Endothelial cell of umbilical vein (primary cell): ENCODE data around the gene GABBR2. TPM values are rescaled to one million over a fixed set of nuclear protein-coding genes. Genes with fewer than 3 reads are reported as not detected.

Experiments used
- BruUV-seq: library from RNA; stranded (reverse); fragments of 400-500 nt; replicated peaks from 2 replicates; lab custom pipeline; 2021; lab: Mats Ljungman, UMichigan
- CTCF ChIA-PET: fragments of 300-600, 350-600 bp; sonication (Branson Sonifier 250); formaldehyde crosslinking; loops from one replicate; lab custom pipeline; 2021; ENCODE audit warnings: antibody characterized with exemption, inconsistent platforms; lab: Charles Lee
- POLR2A ChIA-PET: fragments of 300-600, 350-600 bp; sonication (Branson Sonifier 250); formaldehyde crosslinking; loops from one replicate; lab custom pipeline; 2021; ENCODE audit warnings: antibody characterized with exemption, inconsistent platforms; lab: Charles Lee
- DNase-seq: peaks from one replicate; pipeline ENCODE4 v3.0.0-alpha.2; 2011; ENCODE audit warnings: low read depth, low spot score
- FAIRE-seq: peaks from 2 replicates; lab custom pipeline; 2011; peaks lifted over from hg19 to GRCh38; lab: Jason Lieb, UNC
- H2AFZ ChIP-seq: 2 replicates; pipeline ENCODE4 v1.6.0; 2012; ENCODE audit warnings: low read depth, low read length, control low read depth, inconsistent platforms
- H3K27ac ChIP-seq: 2 replicates; pipeline ENCODE4 v1.5.1; 2011; ENCODE audit warnings: low read depth, mild to moderate bottlenecking, control low read depth, low read length, moderate library complexity; ENCODE audit not compliant: insufficient read depth
- H3K27me3 ChIP-seq, 2 experiments: 2 replicates each; pipeline versions ENCODE4 v1.6.0 to v1.6.1; 2011; ENCODE audit warnings: low read length in 2 of 2, mixed read lengths in 1 of 2; ENCODE audit not compliant: control insufficient read depth in 2 of 2, insufficient read depth in 2 of 2
- H3K36me3 ChIP-seq, 2 experiments: 2 replicates in 1 of 2; 3 replicates in 1 of 2; pipeline ENCODE4 v1.5.1; 2011; ENCODE audit warnings: low read length in 2 of 2, mild to moderate bottlenecking in 1 of 2, moderate library complexity in 1 of 2; ENCODE audit not compliant: control insufficient read depth in 2 of 2, insufficient read depth in 2 of 2; ENCODE audit errors: extremely low read depth in 1 of 2
- H3K4me1 ChIP-seq: 3 replicates; pipeline ENCODE4 v1.5.1; 2011; ENCODE audit warnings: mild to moderate bottlenecking, low read length; ENCODE audit not compliant: control insufficient read depth, insufficient read depth; ENCODE audit errors: extremely low read depth
- H3K4me2 ChIP-seq: 2 replicates; pipeline ENCODE4 v1.6.1; 2011; ENCODE audit warnings: low read length, control low read depth, mixed read lengths; ENCODE audit not compliant: insufficient read depth
- H3K4me3 ChIP-seq, 3 experiments: fragments of 200-600 bp in 1 of 3; sonication (generic), shearing (Covaris generic) in 1 of 3; replicated peaks in 1 of 3; 2 replicates each; pipeline ENCODE4 v1.5.1; 2011 to 2016; ENCODE audit warnings: control low read depth in 3 of 3, low read length in 3 of 3, mild to moderate bottlenecking in 2 of 3, inconsistent platforms in 1 of 3, low read depth in 1 of 3, moderate library complexity in 1 of 3; ENCODE audit not compliant: insufficient read depth in 1 of 3
- H3K79me2 ChIP-seq: 2 replicates; pipeline ENCODE4 v1.6.0; 2012; ENCODE audit warnings: low read length, inconsistent platforms; ENCODE audit not compliant: control insufficient read depth, insufficient read depth
- H3K9ac ChIP-seq: replicated peaks from 2 replicates; pipeline ENCODE3; 2011; ENCODE audit warnings: low read length, control low read depth; ENCODE audit not compliant: insufficient read depth; ENCODE audit errors: extremely low read depth
- H3K9me1 ChIP-seq: replicated peaks from 3 replicates; pipeline ENCODE4 v1.6.0; 2011; ENCODE audit warnings: mild to moderate bottlenecking, low read length; ENCODE audit not compliant: control insufficient read depth, insufficient read depth; ENCODE audit errors: extremely low read depth
- H3K9me3 ChIP-seq: replicated peaks from 2 replicates; pipeline ENCODE4 v1.5.1; 2012; ENCODE audit warnings: low read length, inconsistent platforms; ENCODE audit not compliant: control insufficient read depth, insufficient read depth
- H4K20me1 ChIP-seq: replicated peaks from 2 replicates; pipeline ENCODE3; 2011; ENCODE audit warnings: mild to moderate bottlenecking, low read length; ENCODE audit not compliant: control insufficient read depth, insufficient read depth; ENCODE audit errors: extremely low read depth
- CTCF ChIP-seq, 2 donors: IDR thresholded peaks; 1 replicate in 1 of 2; 2 replicates in 1 of 2; pipeline ENCODE4 v1.5.1; 2011; ENCODE audit warnings: low read length in 2 of 2, mild to moderate bottlenecking in 2 of 2, moderate library complexity in 2 of 2, control low read depth in 1 of 2, inconsistent platforms in 1 of 2, low read depth in 1 of 2; ENCODE audit not compliant: insufficient read depth in 1 of 2; ENCODE audit errors: extremely low read depth in 1 of 2
- EZH2 ChIP-seq: IDR thresholded peaks from 2 replicates; pipeline ENCODE4 v1.6.1; 2012; ENCODE audit warnings: borderline replicate concordance, low read depth, mild to moderate bottlenecking, moderate library complexity, low read length, inconsistent platforms; ENCODE audit not compliant: severe bottlenecking
- FOS ChIP-seq: IDR thresholded peaks from 2 replicates; pipeline ENCODE4 v1.6.1; 2011; ENCODE audit warnings: mild to moderate bottlenecking, low read length, moderate library complexity, borderline replicate concordance; ENCODE audit not compliant: insufficient read depth
- GATA2 ChIP-seq: IDR thresholded peaks from 2 replicates; pipeline ENCODE4 v1.7.0; 2011; ENCODE audit warnings: low read depth, mild to moderate bottlenecking, moderate library complexity, mixed read lengths, low read length; ENCODE audit not compliant: insufficient read length, insufficient read depth
- JUN ChIP-seq: IDR thresholded peaks from 2 replicates; pipeline ENCODE4 v1.6.1; 2011; ENCODE audit warnings: borderline replicate concordance, low read depth; ENCODE audit not compliant: insufficient read length, insufficient read depth
- MYC ChIP-seq: IDR thresholded peaks from one replicate; pipeline ENCODE4 v1.6.1; 2011; ENCODE audit warnings: mild to moderate bottlenecking, low read depth, low read length
- POLR2A ChIP-seq: IDR thresholded peaks from 2 replicates; pipeline ENCODE4 v1.6.1; 2012; ENCODE audit warnings: low read depth, mild to moderate bottlenecking, control low read depth, low read length
- POLR2AphosphoS5 ChIP-seq: IDR thresholded peaks from 2 replicates; pipeline ENCODE4 v1.6.1; 2012; ENCODE audit warnings: low read depth, mild to moderate bottlenecking, control low read depth, low read length, moderate library complexity; ENCODE audit not compliant: insufficient read depth
- dilution Hi-C: fragments of 300-500 bp; cut with MboI; formaldehyde crosslinking; loops from one replicate; pipeline ENCODE4 v1.15.0; 2019; ENCODE audit warnings: low sequenced_read_pairs; ENCODE audit not compliant: extremely low pct_ligation_motif_present
- intact Hi-C: fragments of 100-400 bp; cut with micrococcal nuclease; formaldehyde crosslinking; loops from one replicate; pipeline ENCODE4 v1.10.0; 2022
- polyA plus RNA-seq, 4 experiments: library from polyadenylated mRNA; depleted of rRNA in 3 of 4; stranded (reverse) in 3 of 4; unstranded in 1 of 4; fragments of >200 nt; gene quantifications; 2 replicates each; pipeline versions ENCODE4 v1.2.1 to v1.2.3, GENCODE V29; 2011 to 2012; ENCODE audit warnings: missing spikeins in 1 of 4
- total RNA-seq: library from RNA; stranded (reverse); gene quantifications from 2 replicates; pipeline ENCODE4 v1.2.3, GENCODE V29; 2021
- TF ChIP-seq, protein P1 (sequence below): IDR thresholded peaks from 2 replicates; pipeline ENCODE4 v1.6.1; 2011; ENCODE audit not compliant: insufficient read depth, insufficient read length

GABBR2 gene
- total and polyA plus RNA-seq, 2 donors (not counting 3 experiments of a cell fraction or from before 2014, with no cell fraction given): 1.1 to 9.2 TPM

DNA sequence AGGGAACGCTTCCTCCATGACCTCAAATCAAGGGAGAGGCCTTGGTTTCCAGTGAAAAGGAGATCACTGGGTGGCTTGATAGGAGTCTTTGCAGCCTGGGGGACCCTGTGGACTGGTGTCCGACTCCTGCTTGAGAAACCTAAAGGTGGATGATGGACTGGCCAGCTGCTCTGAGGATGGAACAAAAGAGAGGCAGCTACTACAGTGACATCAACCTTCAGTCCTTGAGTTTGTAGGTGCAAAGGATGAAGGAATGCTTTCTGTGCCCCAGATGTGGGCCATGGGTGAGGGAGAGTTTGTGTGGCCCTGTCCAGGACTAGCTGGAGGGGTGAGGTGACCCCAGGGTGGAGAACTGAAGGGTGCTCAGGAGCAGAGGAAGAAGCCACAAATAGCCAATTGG, 338.8 kb downstream of the GABBR2 start:
- no peak overlapping the region for H3K4me2 ChIP-seq
- no peaks in the 10 kb centered on the region for H3K27me3 ChIP-seq
- dilution Hi-C loops (no loop called here), intact Hi-C loops (no loop called here)
- POLR2A ChIA-PET: no interaction called here
- H3K36me3 ChIP-seq: no peaks in the 10 kb centered on the region
- no TSS peak for BruUV-seq
- H3K9me3 ChIP-seq: no peaks in the 10 kb centered on the region
- H3K4me1 ChIP-seq: peaks cover 12% of the 10 kb centered on the region
- TF ChIP-seq CTCF (IDR thresholded peaks at IDR 0.05; ENCODE audit: extremely low read depth in 1 of 2, insufficient read depth in 1 of 2, low read depth in 1 of 2, low read length in 2 of 2) (no peak), POLR2AphosphoS5 (no peak), FOS (no peak), POLR2A (no peak), GATA2 (no peak), JUN (no peak), MYC (no peak), EZH2 (no peak)
- TF ChIP-seq, protein P1, sequence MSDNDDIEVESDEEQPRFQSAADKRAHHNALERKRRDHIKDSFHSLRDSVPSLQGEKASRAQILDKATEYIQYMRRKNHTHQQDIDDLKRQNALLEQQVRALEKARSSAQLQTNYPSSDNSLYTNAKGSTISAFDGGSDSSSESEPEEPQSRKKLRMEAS: no peak
- H3K4me3 ChIP-seq: no peak overlapping the region
- H3K27ac ChIP-seq: no peak overlapping the region
- no peaks in the 10 kb centered on the region for H3K79me2 ChIP-seq
- no peaks in the 10 kb centered on the region for H3K9me1 ChIP-seq
- DNase-seq (no peak), FAIRE-seq (no peak)
- CTCF ChIA-PET: no interaction called here
- H3K9ac ChIP-seq: no peak overlapping the region
- no peak overlapping the region for H2AFZ ChIP-seq
- no peaks in the 10 kb centered on the region for H4K20me1 ChIP-seq
